Measurements from ENCODE around the gene SPRY2.

- TF ChIP-seq CTCF (IDR thresholded peaks at IDR 0.05; ENCODE audit: extremely low read depth in 1 of 2, insufficient read depth in 1 of 2, low read depth in 1 of 2, low read length in 2 of 2) (no peak), POLR2A (IDR thresholded peaks at IDR 0.05; ENCODE audit: low read depth, low read length) (no peak), JUN (IDR thresholded peaks at IDR 0.05; ENCODE audit: borderline replicate concordance, insufficient read depth, insufficient read length, low read depth) (no peak), POLR2AphosphoS5 (IDR thresholded peaks at IDR 0.05; ENCODE audit: insufficient read depth, low read depth, low read length) (no peak), EZH2 (IDR thresholded peaks at IDR 0.05; ENCODE audit: borderline replicate concordance, low read depth, low read length, severe bottlenecking) (no peak), FOS (IDR thresholded peaks at IDR 0.05; ENCODE audit: borderline replicate concordance, insufficient read depth, low read length) (no peak)
These were observed 18.5 kb upstream of the SPRY2 start for GRCh38 chr13:80359414-80359777.
